ENCODE measurements around the gene PAK3.

PAK3 gene

DNA sequence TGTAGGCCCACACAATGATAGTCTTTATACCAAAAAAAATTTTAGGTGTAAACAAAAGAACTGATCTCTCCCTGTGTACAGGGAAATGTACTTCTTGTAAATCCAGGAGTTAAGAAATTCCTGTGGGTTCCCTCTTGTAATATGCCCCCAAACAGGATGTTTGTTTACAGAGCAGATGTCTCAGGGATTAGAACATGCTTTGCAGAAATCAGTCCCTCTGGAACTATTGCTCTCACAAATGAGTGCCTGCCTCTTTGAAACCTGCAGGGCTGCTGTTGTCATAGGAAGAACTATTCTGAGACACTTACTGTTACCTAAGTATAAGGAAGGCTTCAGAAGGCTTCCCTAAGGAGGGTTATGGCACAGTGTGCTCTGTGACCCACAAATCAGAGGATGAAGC, 35.6 kb downstream of the PAK3 start:
- no peak for DNase-seq (ENCODE audit: low read depth)

DNA sequence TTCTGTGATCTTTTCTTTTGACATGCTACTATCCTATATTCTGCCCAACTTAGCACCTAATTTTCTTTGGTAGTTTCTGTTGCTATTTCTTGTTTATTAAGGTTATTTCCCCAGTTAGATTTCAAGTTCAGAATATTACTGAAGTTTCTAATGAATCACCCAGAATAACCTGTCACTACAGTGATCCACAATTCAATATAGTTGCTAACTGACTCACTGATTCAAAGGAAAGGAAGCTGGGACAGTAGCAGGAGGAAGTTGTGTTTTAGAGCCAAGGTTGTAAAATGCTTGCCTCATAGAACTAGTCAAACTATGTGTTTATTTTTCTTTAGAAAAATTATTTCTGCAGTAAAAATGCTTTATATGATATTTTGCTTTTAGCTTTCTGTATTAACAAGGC, 37.4 kb downstream of the PAK3 start:
- no peak for DNase-seq (ENCODE audit: low read depth)

- no peak for DNase-seq (ENCODE audit: low read depth)
Observed at GRCh38 chrX:111145878-111146277, 49.9 kb downstream of the PAK3 start.

- DNase-seq (ENCODE audit: low read depth) = no peak
Observed at GRCh38 chrX:111151764-111152163, 55.8 kb downstream of the PAK3 start.

DNA sequence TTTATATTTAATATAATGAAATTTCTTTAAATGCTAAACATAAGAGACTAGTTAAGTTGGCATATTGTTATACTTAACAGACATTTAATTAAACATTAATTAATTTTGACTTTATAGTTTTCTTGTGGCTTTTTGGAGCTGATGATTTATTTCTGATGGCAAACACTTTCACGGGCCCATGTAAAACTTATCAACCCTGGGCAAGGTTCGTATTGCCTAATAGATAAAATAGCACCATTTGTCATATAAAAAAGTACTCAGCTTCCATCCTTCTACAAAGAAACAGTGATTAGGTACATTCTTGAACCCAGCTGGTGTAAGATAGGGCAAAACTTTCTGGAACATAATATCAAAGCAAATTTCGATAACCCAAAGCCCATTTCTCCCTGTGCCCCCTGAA, 63.2 kb downstream of the PAK3 start:
- no peak for DNase-seq (ENCODE audit: low read depth)

- DNase-seq (ENCODE audit: low read depth) = no peak
Observed at GRCh38 chrX:111164728-111165127, 68.7 kb downstream of the PAK3 start.

DNA sequence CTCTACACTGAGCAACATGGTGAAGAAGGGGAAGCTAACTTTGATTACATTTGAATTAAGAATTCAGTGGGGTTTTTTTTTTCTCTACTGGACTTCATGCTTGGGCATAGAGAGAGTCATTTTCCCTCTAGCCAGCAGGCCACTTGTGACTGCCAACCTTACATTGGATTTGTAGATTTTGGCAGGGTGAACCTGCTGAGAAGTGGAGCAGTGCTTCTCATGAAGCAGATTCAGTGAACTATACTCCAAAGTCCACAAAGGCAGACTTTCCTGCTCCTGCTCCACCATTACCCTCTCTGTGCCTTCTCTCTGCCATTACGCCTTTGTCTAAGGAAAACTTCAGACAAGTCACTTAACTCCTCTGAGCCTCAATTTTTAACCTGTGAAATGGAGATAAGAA, 69.9 kb downstream of the PAK3 start:
- DNase-seq (ENCODE audit: low read depth) = no peak

DNA sequence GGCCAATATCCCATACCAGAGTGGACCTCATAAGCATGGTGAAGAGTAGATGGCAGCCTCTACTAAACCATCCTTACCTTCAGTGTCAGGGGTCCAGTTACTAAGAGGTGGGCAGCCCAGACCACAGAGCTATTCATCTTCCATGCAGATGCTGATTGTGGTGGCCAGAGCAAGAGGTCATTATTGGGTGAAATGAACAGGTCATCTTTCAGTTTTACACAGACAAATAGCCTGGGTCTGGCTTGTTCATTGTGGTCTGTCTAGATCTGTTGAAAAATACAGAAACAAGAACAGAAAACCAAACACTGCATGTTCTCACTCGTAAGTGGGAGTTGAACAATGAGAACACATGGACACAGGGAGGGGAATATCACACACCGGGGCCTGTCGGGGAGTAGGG, 71.3 kb downstream of the PAK3 start:
- no peak for DNase-seq (ENCODE audit: low read depth)

GRCh38 chrX:111168314-111168713, 72.3 kb downstream of the PAK3 start:
- DNase-seq (ENCODE audit: low read depth) = no peak

DNA sequence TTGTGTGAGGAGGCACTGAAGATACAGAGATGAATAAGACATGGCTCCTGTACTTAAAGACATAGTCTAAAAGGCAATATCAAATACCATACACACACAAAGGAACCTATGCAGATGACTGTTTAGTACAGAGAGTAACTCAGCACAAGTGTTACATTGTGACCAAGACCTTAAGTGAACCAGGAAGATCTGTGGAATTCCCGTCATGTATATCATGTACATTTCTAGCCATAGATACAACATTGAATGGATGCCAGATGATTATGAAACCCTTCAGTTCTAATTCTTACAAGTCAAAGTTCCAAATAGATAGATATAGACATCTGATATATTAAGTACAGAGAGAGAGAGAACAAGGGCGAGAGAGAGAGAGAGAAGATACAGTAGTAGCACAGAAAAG, 73.2 kb downstream of the PAK3 start:
- DNase-seq (ENCODE audit: low read depth) = no peak

DNA sequence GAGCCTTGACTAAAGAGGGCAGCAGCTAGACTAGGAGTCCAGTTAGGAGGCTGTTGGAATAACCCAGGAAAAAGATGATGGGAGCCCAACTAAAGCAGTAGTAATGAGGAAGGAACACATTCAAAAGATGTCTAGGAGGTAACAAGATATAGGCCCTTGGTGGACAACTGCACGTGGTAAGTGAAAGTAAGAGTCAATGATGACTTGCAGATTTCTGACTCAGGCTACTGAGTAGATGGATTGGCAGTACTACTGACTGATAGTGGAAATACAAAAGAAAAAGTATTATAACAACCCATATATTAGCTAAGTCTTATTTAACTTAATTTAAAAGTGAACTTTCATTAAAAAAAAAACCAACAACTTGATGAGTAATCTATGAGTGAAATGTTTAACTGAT, 74.0 kb downstream of the PAK3 start:
- no peak for DNase-seq (ENCODE audit: low read depth)

DNA sequence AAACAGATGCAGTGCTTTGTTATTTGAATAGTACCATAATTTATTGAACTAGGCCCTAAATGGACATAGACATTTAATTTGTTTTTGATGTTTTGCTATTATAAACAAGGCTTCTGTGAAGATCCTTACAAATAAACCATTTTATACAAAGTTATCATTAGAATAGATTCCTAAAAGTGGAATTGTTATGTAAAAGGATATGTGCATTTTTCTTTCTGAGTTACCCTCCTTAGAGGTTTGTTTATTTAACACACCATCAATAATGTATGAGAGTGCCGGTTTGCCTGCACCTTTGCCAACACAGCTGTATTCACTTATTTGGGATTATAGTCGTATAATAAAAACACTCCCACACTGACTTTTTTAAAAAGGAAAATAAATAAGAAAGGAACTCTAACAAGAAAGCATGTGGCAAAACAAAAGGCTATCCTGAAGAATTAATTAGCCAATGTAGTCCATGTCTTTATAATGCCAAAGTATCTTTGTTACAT, 84.8 kb downstream of the PAK3 start:
- DNase-seq (ENCODE audit: low read depth) = no peak

- DNase-seq (ENCODE audit: low read depth) = no peak
Observed at GRCh38 chrX:111181951-111182350, 86.0 kb downstream of the PAK3 start.

GRCh38 chrX:111182997-111183396, 87.0 kb downstream of the PAK3 start:
- DNase-seq (ENCODE audit: low read depth) = no peak

GRCh38 chrX:111191598-111191997, 95.6 kb downstream of the PAK3 start:
- DNase-seq (ENCODE audit: low read depth) = no peak

DNA sequence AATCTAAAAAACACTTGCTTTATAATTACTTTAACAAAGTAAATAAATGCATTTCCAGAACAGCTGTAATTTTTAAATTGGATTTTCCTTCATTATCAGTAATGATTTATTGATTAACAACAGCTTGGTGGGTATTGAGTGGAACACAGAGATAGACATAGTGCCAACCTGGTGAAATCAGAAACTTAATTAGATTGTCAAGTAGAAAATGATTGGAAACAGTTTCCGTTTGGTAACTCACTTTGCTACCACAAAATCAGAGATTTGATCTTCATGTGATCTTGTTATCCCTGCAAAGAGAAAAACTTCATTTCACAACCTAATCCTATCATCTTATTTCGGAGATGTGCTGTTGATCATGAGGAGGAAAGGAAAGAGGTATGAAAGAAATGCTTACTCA, 103.5 kb downstream of the PAK3 start:
- DNase-seq (ENCODE audit: low read depth) = no peak

DNA sequence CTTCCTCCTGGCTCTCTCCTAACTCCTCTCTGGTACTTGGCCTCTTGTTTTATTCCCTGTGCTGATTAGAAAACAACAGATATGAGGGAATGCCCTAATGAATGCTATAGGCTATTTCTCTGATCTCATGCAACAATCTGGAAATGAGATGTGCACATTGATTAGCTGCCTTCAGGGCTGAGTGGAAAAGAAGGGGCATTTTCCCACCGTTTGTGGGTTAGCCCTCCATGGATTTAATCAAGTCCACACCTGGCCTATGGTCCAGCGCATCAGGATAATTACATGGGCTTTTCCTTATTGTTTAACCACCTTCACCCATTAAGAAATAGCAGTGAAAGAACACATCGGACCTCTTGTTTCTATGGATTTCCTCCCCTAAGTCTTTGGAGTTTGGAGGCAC, 104.3 kb downstream of the PAK3 start:
- DNase-seq (ENCODE audit: low read depth) = no peak

- DNase-seq (ENCODE audit: low read depth) = no peak
Observed at GRCh38 chrX:111207851-111208250, 111.9 kb downstream of the PAK3 start.

DNA sequence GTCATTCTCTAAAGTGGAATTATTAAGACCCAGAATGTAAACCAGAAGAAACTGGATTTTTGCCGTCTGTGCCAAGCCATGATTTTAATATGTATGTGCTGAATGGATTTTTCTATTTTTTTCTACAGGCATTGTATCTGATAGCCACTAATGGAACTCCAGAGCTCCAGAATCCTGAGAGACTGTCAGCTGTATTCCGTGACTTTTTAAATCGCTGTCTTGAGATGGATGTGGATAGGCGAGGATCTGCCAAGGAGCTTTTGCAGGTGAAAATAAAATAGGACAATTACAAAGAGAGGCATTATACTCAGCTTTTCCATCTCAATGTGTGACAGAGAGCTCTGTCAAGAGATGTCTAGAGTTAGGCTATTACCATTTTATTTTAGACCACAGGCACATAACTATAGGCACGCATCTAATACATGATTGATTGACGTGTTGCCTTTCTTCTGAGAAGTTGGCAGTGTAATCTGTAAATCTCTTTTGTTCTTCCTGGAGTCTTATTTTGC, 120.4 kb downstream of the PAK3 start:
- no peak for DNase-seq (ENCODE audit: low read depth)

DNA sequence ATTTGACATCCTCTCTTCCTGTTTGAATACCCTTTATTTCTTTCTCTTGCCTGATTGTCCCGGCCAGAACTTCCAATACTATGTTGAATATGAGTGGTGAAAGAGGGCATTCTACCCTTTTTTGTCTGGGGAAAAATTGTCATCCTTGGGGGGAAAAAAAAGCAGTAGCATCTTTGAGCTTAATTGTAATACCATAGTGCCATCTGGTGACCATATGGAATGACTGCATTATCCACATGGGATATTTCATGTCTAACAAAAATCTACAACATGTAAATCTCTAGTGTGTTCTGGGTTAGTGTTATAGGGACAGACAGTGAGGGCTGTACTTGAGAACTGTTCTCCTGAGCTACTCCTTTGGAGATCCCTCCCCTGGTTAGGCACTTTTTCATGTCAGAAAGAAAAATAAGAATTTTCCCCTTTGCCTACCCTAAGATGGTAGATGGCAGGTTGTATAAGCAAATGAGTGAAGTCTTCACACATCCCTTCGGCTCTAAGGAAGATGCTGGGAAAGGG, 148.3 kb downstream of the PAK3 start:
- no peak for DNase-seq (ENCODE audit: low read depth)

GRCh38 chrX:111254896-111255693, 159.1 kb downstream of the PAK3 start:
- DNase-seq (ENCODE audit: low read depth) = no peak

- DNase-seq (ENCODE audit: low read depth) = no peak
Observed at GRCh38 chrX:111257733-111258132, 161.7 kb downstream of the PAK3 start.

DNA sequence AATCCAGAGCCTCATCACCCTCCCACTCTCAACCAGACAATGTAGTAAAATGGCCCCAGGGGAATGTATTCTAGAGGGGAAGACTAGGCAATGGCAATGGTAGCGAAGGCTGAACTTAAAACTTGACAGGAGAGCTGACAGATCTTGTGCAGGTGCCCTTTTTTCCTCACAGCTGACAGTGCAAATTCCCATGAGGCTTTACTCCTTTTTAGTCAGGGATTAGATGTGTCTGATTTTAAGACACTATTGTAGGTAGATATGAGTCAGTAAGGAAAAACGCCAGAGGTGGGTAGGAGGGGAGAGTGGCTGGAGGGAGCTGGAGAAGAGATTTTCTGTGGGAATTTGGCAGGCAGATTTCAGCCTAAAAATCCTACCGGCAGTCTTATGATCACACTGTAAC, 163.6 kb downstream of the PAK3 start:
- DNase-seq (ENCODE audit: low read depth) = no peak

- DNase-seq (ENCODE audit: low read depth) = no peak
Observed at GRCh38 chrX:111260451-111260850, 164.5 kb downstream of the PAK3 start.

Measured in activated T-cell treated with anti-CD3 and anti-CD28 coated beads for 24 hours (primary cell).